GM21825 (cell line): Measurements from ENCODE around the gene BCAS3.
A peak's percentile ranks its signal among the peaks of the same experiment; 100 is the strongest.

Source experiments
- ATAC-seq: cut with Tn5 transposase; IDR thresholded peaks from one replicate; pipeline ENCODE4 v1.9.1; 2021; ENCODE audit warnings: mild to moderate bottlenecking, moderate library complexity; ENCODE audit not compliant: unreplicated experiment

The BCAS3 gene

GRCh38 chr17:61106354-61106753 is 428.7 kb downstream of the BCAS3 start:
- no peak for ATAC-seq

DNA sequence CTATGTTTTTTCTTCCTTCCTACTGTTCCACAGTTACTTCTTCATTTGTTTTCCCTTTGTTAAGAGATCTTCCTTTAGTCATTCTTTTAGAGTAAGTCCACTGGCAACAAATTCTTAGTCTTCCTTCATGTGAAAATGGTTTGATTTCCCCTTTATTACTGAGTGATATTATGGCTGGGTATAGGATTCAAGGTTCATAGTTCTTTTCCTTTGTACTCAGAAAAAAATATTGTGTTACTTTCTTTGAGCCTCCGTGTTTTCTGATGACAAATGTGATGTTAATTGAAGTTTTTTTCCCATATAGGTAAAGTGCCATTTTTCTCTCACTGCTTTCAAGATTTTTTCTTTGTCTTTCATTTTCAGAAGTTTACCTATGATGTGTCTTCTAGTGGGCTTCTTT is 438.9 kb downstream of the BCAS3 start:
- no peak for ATAC-seq

DNA sequence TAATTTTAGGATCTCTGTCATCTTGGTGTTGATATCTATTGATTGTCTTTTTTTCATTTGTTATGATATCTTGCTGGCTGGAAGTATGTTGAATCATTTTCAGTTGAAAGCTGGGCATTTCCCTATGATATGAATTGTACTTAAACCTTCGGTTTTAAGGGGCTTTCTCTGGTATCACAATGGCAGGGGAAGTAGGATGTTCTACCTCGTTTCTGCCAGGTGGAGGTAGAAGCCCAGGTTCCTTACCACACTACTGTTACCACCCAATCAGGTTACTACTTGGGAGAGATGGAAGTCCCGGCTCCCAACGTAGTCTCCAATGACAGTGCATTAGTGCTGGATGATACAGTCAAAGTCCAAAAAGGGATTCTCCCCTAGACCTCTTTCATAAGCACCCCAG is 440.3 kb downstream of the BCAS3 start:
- ATAC-seq = no peak

DNA sequence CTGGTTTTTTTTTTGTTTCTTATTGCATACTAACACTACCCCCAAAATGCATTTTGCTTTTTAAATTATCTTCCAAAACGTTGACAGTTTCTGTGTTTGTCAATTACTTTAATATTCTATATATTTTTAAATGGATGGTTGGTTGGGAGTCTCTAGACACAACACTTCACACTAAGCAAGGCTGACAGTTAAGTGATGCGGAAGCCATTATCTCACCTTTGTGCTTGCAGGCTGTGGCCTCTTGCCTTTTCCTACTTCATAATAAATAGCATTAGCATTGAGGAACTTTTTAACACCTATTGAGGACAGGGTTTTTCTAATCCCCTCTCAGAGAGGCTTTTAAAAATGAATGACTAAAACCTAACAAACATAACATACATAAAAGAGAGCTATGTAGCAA is 441.2 kb downstream of the BCAS3 start:
- ATAC-seq = no peak

GRCh38 chr17:61122326-61122913 is 444.8 kb downstream of the BCAS3 start:
- no peak for ATAC-seq

DNA sequence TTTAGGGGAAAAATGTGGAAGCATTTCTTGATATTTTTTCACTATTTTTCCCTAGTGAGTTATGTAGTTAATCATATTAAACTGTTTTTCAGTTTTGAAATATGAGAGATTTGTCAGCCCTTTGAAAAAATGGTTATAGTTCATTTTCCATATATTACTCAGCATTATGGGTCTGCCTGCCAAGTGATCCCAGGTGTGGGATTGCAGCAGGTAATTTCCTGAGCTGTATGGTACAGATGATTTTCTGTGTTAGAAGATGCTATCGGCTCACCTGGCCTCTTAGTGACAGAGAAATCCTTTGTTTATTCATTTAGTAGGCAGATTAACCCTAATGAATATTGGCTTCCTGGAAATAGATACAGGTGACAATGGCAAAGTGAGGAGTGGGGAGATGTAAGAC is 446.9 kb downstream of the BCAS3 start:
- no peak for ATAC-seq

GRCh38 chr17:61126473-61127249 is 449.0 kb downstream of the BCAS3 start:
- no peak for ATAC-seq

GRCh38 chr17:61127960-61128359 is 450.3 kb downstream of the BCAS3 start:
- ATAC-seq = no peak

GRCh38 chr17:61128661-61129115 is 451.0 kb downstream of the BCAS3 start:
- ATAC-seq = no peak

DNA sequence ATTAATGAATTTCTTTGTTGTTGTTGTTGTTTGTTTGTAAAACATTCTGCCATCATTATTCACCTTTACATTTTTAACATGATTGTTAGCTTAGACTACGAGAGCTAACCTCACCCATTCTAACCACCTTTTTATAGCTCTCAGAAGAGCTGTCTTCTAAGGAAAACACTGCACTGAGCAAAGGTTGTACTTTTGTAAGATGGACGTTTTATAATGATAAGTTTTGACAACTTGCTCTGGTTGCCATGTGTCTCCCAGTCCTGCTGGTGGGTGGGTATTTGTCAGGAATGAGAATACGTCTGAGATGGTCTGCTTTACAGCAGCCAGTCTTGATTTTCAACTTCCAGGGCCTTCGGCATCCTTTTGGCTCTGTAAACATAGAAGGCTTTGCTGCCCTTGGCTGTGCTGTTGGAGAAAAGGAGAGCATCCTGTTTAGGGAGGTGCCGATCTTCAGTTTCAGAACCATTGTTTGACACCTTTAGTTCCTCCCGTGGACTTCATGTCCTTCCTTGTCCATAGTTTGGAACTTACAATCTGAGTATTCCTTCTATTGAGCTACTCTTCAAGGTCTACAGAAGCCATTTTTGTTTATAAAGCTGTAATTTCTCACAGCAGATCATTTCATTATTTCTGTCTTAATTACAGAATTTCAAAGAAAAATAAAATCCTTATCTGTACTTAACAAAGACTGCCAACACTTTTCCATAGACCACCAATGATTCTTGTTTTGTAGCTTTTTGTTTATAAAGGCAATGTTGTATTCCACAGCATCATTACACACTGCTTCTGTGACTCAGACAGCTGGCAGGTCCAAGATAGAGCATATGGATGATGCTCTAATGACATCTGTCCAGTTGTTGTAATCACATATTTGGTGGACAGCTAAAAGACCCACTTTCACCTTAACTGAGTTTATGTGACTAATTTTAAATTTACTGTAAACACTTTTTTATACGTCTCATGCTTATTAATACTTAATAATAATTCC is 451.9 kb downstream of the BCAS3 start:
- ATAC-seq = no peak

DNA sequence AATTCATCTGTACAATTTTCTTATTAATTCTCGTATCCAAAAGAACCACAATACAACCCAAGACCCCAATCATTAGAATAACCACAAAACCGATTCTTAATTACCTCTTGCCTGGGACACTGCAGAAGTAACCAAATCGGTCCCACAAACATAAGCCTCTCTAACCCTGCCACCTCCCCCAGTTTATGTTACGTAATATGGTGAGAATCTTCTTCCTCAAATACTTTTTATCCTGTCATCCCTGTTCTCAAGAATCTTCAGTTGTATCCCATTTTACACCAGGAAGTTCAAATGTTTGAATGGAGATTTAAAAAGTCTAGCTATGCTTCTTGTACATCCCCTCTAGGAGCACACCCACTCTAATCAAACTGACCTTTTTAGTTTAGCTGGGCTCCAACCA is 452.7 kb downstream of the BCAS3 start:
- no peak for ATAC-seq

DNA sequence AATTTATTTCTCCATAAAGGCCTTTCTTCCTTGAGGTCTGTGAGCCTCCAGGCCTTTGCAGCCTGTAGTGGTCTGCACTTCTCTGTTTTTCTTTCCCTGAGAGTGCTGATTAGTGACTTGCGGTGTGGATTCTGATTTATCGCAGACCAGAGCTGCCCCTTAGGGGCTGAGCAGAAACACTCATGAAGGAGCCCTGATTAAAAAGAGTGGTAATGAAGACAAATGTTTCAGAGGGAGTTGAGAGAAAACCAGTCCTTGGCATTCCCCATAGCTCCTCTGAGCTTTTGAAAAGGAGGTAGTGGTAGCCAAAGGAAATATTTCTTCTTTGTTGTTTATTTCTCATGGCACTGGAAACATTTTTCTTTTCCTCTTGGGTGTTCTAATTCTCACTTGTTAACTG is 453.9 kb downstream of the BCAS3 start:
- ATAC-seq = no peak

GRCh38 chr17:61132524-61132923 is 454.9 kb downstream of the BCAS3 start:
- no peak for ATAC-seq

DNA sequence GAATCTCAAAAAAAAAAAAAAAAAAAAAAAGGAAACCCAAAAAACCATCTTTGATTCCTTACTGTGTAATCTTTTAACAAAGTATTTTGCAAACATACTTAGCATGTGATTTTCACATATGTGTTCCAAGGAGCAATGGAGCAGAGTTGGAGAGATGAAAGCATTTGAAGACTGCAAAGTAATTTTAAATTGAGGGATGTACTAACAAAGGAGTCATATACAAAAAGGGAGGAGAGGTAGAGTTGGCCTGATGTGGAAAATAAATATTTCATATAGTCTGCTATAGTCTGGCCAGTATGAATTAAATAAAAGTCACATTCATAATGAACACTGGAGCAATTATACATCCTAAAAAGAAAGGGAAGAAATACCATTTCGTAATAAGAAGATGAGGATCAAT is 456.2 kb downstream of the BCAS3 start:
- ATAC-seq = no peak

DNA sequence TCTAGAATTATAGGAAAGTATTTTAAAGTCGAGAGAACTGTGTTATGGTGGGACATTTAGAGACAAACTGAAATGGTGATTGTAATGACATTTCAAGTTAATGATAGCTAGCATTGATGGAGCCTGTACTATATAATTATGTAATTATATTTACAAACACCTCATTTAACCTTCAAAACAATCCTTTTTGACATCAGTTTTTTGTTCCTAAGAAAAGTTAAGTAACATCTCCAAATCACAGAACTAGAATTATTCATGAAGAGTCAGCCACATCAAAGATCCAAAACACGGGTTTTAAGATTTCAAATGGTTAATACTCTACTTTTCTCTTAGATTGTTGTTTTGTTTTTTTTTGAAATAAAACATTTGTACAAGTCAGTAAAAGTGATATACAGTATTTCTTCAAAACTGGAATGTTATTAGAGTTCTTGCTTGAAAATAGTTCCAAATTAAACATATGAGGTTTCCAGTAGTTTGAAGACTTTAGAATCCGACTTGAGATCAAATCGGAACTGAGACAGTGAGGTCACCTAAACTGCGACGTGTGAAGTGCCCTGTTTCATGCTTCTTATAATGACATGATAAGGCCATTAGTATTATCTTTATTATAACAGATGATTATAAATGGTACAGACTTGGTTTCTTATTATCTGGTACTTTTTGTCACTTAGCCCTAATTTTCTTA is 457.0 kb downstream of the BCAS3 start:
- ATAC-seq = no peak

DNA sequence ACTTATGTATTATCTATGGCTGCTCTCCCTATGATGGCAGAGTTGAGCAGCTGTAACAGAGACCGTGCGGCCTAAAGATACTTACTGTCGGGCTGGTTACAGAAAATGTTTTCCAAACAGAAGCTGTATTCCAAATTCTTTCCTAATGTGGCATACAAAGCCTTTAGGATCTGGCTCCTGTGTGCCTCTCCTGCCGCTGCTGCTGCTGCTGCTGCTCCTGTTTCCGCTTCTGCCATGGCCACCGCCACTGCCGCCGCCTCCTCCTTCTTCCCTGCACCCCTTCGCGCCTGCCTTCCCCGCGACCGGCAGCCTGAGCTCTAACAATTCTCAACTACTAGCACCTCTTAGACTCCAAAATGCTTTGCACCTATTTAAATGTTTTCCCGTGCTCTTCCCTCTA is 458.1 kb downstream of the BCAS3 start:
- no peak for ATAC-seq

- no peak for ATAC-seq
Observed at GRCh38 chr17:61136296-61136695, 458.6 kb downstream of the BCAS3 start.

DNA sequence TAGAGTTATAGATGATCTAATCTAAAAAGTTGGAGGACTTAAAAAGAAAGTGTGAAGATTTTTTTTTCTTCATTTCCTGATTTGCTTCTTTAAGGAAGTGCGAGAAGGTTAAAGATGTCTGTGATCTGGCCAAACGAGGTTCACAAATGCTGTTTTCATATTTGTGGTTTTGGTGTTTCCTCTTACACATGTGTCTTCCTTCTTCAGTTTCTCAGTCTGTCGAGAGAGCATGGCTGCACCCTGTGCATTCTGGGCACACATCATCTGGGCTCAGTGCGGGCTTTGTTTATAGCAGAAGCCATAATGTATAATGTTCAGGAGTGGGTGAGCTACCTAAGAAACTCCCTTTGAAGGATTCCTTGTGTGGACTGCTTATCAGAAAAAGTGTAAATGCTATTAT is 461.6 kb downstream of the BCAS3 start:
- peak; percentile 97 for ATAC-seq

DNA sequence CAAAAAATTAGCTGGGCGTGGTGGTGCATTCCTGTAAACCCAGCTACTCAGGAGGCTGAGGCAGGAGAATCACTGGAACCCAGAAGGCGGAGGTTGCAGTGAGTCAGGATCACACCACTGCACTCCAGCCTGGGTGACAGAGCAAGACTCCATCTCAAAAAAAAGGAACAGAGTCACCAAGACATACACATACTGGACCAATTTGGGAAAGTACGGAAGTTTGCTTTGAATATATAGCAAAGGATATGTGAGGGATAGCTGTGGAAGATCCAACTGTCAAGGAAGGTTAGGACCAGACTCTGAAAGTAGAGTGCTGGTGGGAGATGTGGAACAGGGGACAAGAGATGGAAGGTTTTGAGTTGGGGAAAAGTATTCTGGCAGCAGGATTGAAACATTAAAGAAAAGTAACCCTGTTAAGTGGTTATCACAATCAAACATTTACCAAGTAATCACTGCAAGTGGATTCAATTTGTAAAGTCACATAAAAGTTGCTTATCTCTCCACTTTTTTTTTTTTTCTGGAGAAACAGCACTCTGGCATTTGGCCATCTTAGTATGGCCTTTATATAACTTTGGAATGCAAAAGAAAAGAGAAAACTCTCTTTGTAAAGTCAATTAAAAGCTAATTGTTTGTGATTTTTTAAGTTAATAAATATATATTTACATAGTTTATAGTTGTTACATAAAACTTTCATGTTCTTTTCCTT is 462.6 kb downstream of the BCAS3 start:
- no peak for ATAC-seq

GRCh38 chr17:61143026-61143425 is 465.4 kb downstream of the BCAS3 start:
- ATAC-seq = no peak
